GM12865 (cell line): ENCODE data around the gene SEMA5A.

Experiments
- DNase-seq: peaks from one replicate; pipeline ENCODE4 v3.0.0; 2010; ENCODE audit warnings: low read depth
- H3K4me3 ChIP-seq: 2 replicates; pipeline ENCODE4 v1.5.1; 2011; ENCODE audit warnings: mild to moderate bottlenecking, low read depth, low read length, control low read depth
- TF ChIP-seq, protein P1 (sequence below): IDR thresholded peaks from 2 replicates; pipeline ENCODE4 v1.5.1; 2011; ENCODE audit warnings: low read length, control low read depth, low read depth, inconsistent platforms; ENCODE audit not compliant: insufficient read depth; ENCODE audit errors: missing control alignments

SEMA5A gene

GRCh38 chr5:9468060-9468388 is 77.9 kb downstream of the SEMA5A start:
- DNase-seq, result no peak

DNA sequence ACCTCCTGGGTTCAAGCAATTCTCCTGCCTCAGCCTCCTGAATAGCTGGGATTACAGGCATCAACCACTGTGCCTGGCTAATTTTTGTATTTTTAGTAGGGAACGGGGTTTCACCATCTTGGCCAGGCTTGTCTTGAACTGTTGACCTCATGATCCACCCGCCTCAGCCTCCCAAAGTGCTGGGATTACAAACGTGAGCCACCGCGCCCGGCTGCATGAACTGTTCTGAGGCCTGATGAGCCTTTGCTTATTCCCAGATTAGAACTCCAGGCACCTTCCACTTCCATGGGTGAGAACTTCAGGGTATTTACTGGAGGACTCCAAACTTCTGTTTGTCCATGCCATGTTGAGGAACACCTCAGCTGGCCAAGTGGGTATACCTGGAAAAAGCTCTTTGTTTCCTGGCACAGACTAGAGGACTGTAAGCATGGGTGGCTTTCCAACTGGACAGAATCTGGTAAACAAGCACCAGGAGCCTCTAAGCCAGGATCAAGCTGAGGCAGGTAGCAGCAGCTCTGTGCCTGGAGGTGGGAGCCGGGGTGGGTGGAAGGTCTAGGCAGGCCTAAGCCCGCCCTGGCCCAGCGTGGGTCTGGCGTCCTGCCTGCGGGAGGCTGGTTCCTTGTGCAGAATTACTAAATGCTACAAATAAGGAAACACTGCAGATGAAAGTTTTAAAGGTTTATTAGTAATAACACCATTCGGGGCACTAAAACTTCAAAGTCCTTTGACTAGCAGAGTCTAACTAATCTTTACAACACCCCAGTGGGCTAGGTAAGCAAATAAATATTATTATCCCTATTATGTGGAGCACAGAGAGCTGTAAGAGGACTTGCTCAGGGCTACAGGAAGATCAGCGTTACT is 78.4 kb downstream of the SEMA5A start:
- H3K4me3 ChIP-seq, result no peak overlapping the region
- DNase-seq, result no peak
- TF ChIP-seq, protein P1, sequence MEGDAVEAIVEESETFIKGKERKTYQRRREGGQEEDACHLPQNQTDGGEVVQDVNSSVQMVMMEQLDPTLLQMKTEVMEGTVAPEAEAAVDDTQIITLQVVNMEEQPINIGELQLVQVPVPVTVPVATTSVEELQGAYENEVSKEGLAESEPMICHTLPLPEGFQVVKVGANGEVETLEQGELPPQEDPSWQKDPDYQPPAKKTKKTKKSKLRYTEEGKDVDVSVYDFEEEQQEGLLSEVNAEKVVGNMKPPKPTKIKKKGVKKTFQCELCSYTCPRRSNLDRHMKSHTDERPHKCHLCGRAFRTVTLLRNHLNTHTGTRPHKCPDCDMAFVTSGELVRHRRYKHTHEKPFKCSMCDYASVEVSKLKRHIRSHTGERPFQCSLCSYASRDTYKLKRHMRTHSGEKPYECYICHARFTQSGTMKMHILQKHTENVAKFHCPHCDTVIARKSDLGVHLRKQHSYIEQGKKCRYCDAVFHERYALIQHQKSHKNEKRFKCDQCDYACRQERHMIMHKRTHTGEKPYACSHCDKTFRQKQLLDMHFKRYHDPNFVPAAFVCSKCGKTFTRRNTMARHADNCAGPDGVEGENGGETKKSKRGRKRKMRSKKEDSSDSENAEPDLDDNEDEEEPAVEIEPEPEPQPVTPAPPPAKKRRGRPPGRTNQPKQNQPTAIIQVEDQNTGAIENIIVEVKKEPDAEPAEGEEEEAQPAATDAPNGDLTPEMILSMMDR, result no peak

More at GRCh38 chr5:9468060-9468388, 77.9 kb downstream of the SEMA5A start:
- H3K4me3 ChIP-seq, result no peak overlapping the region
- TF ChIP-seq, protein P1, result no peak

- DNase-seq, result no peak
- no peak overlapping the region for H3K4me3 ChIP-seq
- TF ChIP-seq, protein P1, result no peak
Measured at GRCh38 chr5:9466697-9467096, 79.2 kb downstream of the SEMA5A start.

DNA sequence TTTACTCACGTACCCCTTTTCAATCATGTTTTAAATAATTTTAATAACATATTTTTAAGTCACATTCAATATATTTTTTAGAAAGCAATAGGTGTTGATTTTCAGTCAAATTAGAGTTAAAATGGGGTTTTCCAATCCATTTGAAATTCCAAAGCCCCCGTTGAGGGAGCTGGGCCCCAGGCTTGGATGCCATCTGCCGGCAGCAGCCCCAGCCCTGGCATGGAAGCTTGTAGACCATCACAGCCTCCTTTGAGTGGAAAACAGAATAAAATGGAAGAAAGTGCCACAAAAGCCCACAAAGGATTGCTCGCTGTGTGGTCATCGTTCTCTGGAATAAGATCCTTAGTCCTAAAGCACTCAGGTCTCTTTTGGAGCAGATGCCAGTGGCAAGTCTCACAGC is 81.4 kb downstream of the SEMA5A start:
- TF ChIP-seq, protein P1, result no peak
- H3K4me3 ChIP-seq, result no peak overlapping the region
- DNase-seq, result no peak

DNA sequence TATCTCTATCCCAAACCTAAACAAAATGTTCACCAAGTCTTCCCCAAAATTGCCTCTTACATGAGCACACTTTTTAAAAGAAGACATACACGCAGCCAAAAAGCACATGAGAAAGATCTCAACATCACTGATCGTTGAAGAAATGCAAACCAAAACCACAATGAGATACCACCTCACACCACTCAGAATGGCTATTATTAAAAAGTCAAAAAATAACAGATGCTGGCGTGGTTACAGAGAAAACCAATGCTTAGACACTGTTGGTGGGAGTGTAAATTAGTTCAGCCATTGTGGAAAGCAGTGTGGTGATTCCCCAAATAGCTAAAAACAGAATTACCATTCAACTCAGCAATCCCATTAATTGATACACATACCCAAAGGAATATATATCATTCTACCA is 83.8 kb downstream of the SEMA5A start:
- DNase-seq, result no peak
- TF ChIP-seq, protein P1, result no peak
- no peak overlapping the region for H3K4me3 ChIP-seq

- no peak for DNase-seq
- H3K4me3 ChIP-seq, result no peak overlapping the region
- TF ChIP-seq, protein P1, result no peak
Measured at GRCh38 chr5:9460885-9461645, 84.8 kb downstream of the SEMA5A start.
